Measurements from ENCODE around the gene GLT8D2. TPM values are rescaled to one million over a fixed set of nuclear protein-coding genes. Genes with fewer than 3 reads are reported as not detected.
A peak's percentile ranks its signal among the peaks of the same experiment; 100 is the strongest.
"Not testable (repeated sequence)": the region's sequence is repeated elsewhere in the genome, so short reads cannot be mapped to it uniquely, and the experiment has no call there.

GLT8D2 gene
- total RNA-seq, 5 donors from 2014 or later (not counting 1 experiment from before 2014, with no cell fraction given), result 0.29 TPM; not detected in 4

DNA sequence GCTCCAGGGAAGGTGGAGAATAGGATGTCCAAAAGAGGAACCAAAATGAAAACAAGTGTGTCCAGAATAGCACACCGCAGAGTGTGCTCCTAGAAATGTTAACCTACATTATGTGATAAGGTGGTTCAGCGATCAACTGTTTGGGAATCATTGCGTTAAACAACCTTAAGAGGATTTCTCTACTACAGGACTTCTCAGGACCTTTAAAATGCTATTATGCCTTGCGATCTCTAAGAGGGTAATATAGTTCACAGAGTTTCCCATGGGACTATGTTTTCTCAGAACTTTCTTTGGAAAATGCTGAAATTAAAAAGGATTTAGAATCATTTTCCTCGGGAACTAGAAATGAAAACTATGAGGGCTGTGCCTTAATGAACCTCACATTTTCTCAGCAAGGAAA lies 1.8 kb downstream of the GLT8D2 start:
- Mint-ChIP-seq H3K4me3 (no peak overlapping the region), H3K4me1 (peaks cover 7 to 11% (median 7%) of the 10 kb centered on the region in 3 donors), H3K9me3 (no peaks in the 10 kb centered on the region), H3K27ac (no peak overlapping the region), H3K36me3 (no peaks in the 10 kb centered on the region), H3K27me3 (peaks cover 24 to 41% of the 10 kb centered on the region in 2 donors)
- no peak overlapping the region for H3K27ac ChIP-seq (ENCODE audit: low read length)
- H3K9me3 ChIP-seq, result no peaks in the 10 kb centered on the region
- no peaks in the 10 kb centered on the region for H3K36me3 ChIP-seq (ENCODE audit: control insufficient read depth in 2 of 2, extremely low read depth in 1 of 2, insufficient read depth in 1 of 2, low read length in 1 of 2)
- DNase-seq, result no peak
- peaks cover 4 to 23% of the 10 kb centered on the region in 2 experiments for H3K27me3 ChIP-seq (replicated peaks in 1 of 2; ENCODE audit: control insufficient read depth in 2 of 2, extremely low read depth in 1 of 2, insufficient read depth in 2 of 2, low read length in 1 of 2)
- H3K4me1 ChIP-seq (ENCODE audit: control insufficient read depth in 1 of 2, extremely low read depth in 1 of 2, insufficient read depth in 2 of 2, low read length in 2 of 2), result peaks cover 2 to 6% of the 10 kb centered on the region in 2 experiments
- no peak for ATAC-seq (replicated peaks in 1 of 4)
- ChIA-PET CTCF (no interaction called here), POLR2A (interaction anchor here in 1 of 2 donors (0.6 kb wide), 1 partner anchor 112 kb away, joined by 9 read pairs; no protein-coding TSS in a partner anchor)
- WGBS (ENCODE audit: insufficient coverage), result 84% methylated on average over 3 of the region's 5 CpGs
- no peak overlapping the region for H3K4me3 ChIP-seq (ENCODE audit: control insufficient read depth in 1 of 2, extremely low read depth in 1 of 2, low read length in 1 of 2)

DNA sequence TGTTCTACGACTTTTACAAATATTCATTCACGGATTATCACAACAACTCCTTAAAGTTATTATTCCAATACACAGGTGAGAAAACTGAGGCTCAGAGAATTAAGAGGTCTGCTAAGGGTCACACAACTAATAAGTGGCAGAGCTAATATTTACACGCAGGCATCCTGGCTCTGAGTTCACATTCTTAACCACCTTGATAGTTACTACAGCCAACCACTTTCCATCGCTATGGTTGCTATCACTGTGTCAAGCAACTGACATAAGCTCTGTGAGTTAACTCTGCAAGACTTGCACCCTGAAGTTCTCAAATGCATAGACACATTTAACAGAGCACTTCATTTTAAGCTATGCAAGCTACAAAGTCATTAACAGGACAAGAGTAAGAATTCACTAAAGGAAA lies 3.7 kb downstream of the GLT8D2 start:
- ChIA-PET POLR2A (no interaction called here), CTCF (no interaction called here)
- Histone ChIP-seq H3K9me3 (no peaks in the 10 kb centered on the region), H3K27me3 (replicated peaks in 1 of 2; ENCODE audit: control insufficient read depth in 2 of 2, extremely low read depth in 1 of 2, insufficient read depth in 2 of 2, low read length in 1 of 2) (peaks cover 4 to 22% of the 10 kb centered on the region in 2 experiments), H3K36me3 (ENCODE audit: control insufficient read depth in 2 of 2, extremely low read depth in 1 of 2, insufficient read depth in 1 of 2, low read length in 1 of 2) (no peaks in the 10 kb centered on the region), H3K4me3 (ENCODE audit: control insufficient read depth in 1 of 2, extremely low read depth in 1 of 2, low read length in 1 of 2) (no peak overlapping the region), H3K27ac (ENCODE audit: low read length) (no peak overlapping the region), H3K4me1 (ENCODE audit: control insufficient read depth in 1 of 2, extremely low read depth in 1 of 2, insufficient read depth in 2 of 2, low read length in 2 of 2) (peaks cover 2 to 6% of the 10 kb centered on the region in 2 experiments)
- H3K36me3 Mint-ChIP-seq, result no peaks in the 10 kb centered on the region
- WGBS (ENCODE audit: insufficient coverage), result 94% methylated on average over 3 of the region's 4 CpGs
- peaks cover 7 to 11% (median 7%) of the 10 kb centered on the region in 3 donors for H3K4me1 Mint-ChIP-seq
- H3K27ac Mint-ChIP-seq, result no peak overlapping the region
- H3K4me3 Mint-ChIP-seq, result no peak overlapping the region
- DNase-seq (no peak), ATAC-seq (replicated peaks in 1 of 4) (no peak)
- H3K27me3 Mint-ChIP-seq, result peaks cover 13 to 28% of the 10 kb centered on the region in 2 donors
- H3K9me3 Mint-ChIP-seq, result no peaks in the 10 kb centered on the region

DNA sequence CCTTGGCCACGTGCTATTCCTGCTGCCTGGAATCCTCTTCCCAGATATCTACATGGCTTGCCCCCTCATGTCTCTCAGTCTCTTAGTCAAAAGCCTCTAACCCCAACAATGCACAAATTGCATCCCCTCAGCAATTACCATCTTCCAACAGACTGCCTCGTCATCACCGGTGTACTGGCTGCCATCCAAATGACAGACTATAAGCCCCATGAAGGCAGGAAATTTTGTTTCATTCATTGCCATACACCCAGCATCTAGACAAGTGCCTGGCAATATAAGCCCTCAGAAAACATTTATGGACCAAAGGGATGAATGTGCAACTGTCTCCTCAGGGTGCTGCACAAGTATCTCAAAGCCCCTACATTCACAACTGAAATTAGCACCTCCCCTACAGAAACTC lies 5.8 kb downstream of the GLT8D2 start:
- no peaks in the 10 kb centered on the region for H3K9me3 ChIP-seq
- H3K4me1 ChIP-seq (ENCODE audit: control insufficient read depth in 1 of 2, extremely low read depth in 1 of 2, insufficient read depth in 2 of 2, low read length in 2 of 2), result no peaks in the 10 kb centered on the region
- H3K27ac ChIP-seq (ENCODE audit: low read length), result no peak overlapping the region
- peaks cover 0 to 3% (median 0%) of the 10 kb centered on the region in 3 donors for H3K4me1 Mint-ChIP-seq
- no peaks in the 10 kb centered on the region for H3K9me3 Mint-ChIP-seq
- H3K36me3 Mint-ChIP-seq, result no peaks in the 10 kb centered on the region
- H3K27ac Mint-ChIP-seq, result no peak overlapping the region
- ChIA-PET POLR2A (no interaction called here), CTCF (no interaction called here)
- H3K27me3 ChIP-seq (replicated peaks in 1 of 2; ENCODE audit: control insufficient read depth in 2 of 2, extremely low read depth in 1 of 2, insufficient read depth in 2 of 2, low read length in 1 of 2), result peaks cover 0 to 7% of the 10 kb centered on the region in 2 experiments
- H3K4me3 Mint-ChIP-seq, result no peak overlapping the region
- DNase-seq, result no peak
- 94% methylated on average over 3 of the region's 3 CpGs for WGBS (ENCODE audit: insufficient coverage)
- ATAC-seq (replicated peaks in 1 of 4), result no peak
- H3K36me3 ChIP-seq (ENCODE audit: control insufficient read depth in 2 of 2, extremely low read depth in 1 of 2, insufficient read depth in 1 of 2, low read length in 1 of 2), result no peaks in the 10 kb centered on the region
- H3K4me3 ChIP-seq (ENCODE audit: control insufficient read depth in 1 of 2, extremely low read depth in 1 of 2, low read length in 1 of 2), result no peak overlapping the region
- peaks cover 3 to 9% of the 10 kb centered on the region in 2 donors for H3K27me3 Mint-ChIP-seq

GRCh38 chr12:104042580-104042979 lies 7.4 kb downstream of the GLT8D2 start:
- no peak overlapping the region for H3K27ac ChIP-seq (ENCODE audit: low read length)
- peaks cover 0 to 3% (median 0%) of the 10 kb centered on the region in 3 donors for H3K4me1 Mint-ChIP-seq
- no peak for DNase-seq
- H3K9me3 Mint-ChIP-seq, result no peaks in the 10 kb centered on the region
- no peaks in the 10 kb centered on the region for H3K36me3 ChIP-seq (ENCODE audit: control insufficient read depth in 2 of 2, extremely low read depth in 1 of 2, insufficient read depth in 1 of 2, low read length in 1 of 2)
- no peaks in the 10 kb centered on the region for H3K4me1 ChIP-seq (ENCODE audit: control insufficient read depth in 1 of 2, extremely low read depth in 1 of 2, insufficient read depth in 2 of 2, low read length in 2 of 2)
- no peaks in the 10 kb centered on the region for H3K36me3 Mint-ChIP-seq
- no peak overlapping the region for H3K4me3 Mint-ChIP-seq
- peaks cover 0 to 7% of the 10 kb centered on the region in 2 experiments for H3K27me3 ChIP-seq (replicated peaks in 1 of 2; ENCODE audit: control insufficient read depth in 2 of 2, extremely low read depth in 1 of 2, insufficient read depth in 2 of 2, low read length in 1 of 2)
- no peak overlapping the region for H3K4me3 ChIP-seq (ENCODE audit: control insufficient read depth in 1 of 2, extremely low read depth in 1 of 2, low read length in 1 of 2)
- H3K27me3 Mint-ChIP-seq, result no peaks in the 10 kb centered on the region
- 71% methylated on average over 1 of the region's 1 CpG for WGBS (ENCODE audit: insufficient coverage)
- ChIA-PET CTCF (no interaction called here), POLR2A (interaction anchor here in 1 of 2 donors (0.6 kb wide), 1 partner anchor 620 kb away, joined by 3 read pairs; no protein-coding TSS in a partner anchor)
- no peaks in the 10 kb centered on the region for H3K9me3 ChIP-seq
- H3K27ac Mint-ChIP-seq, result no peak overlapping the region
- no peak for ATAC-seq (replicated peaks in 1 of 4)

DNA sequence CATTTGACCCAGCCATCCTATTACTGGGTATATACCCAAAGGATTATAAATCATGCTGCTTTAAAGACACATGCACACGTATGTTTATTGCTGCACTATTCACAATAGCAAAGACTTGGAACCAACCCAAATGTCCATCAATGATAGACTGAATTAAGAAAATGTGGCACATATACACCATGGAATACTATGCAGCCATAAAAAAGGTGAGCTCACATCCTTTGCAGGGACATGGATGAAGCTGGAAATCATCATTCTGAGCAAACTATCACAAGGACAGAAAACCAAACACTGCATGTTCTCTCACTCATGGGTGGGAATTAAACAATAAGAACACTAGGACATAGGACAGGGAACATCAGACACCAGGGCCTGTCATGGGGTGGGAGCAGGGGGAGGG lies 10.2 kb downstream of the GLT8D2 start:
- H3K4me3 ChIP-seq (ENCODE audit: control insufficient read depth in 1 of 2, extremely low read depth in 1 of 2, low read length in 1 of 2); H3K9me3 Mint-ChIP-seq; H3K9me3 ChIP-seq; H3K27me3 ChIP-seq (replicated peaks in 1 of 2; ENCODE audit: control insufficient read depth in 2 of 2, extremely low read depth in 1 of 2, insufficient read depth in 2 of 2, low read length in 1 of 2); DNase-seq; POLR2A ChIA-PET; H3K4me3 Mint-ChIP-seq; H3K27ac ChIP-seq (ENCODE audit: low read length); H3K27me3 Mint-ChIP-seq; H3K4me1 ChIP-seq (ENCODE audit: control insufficient read depth in 1 of 2, extremely low read depth in 1 of 2, insufficient read depth in 2 of 2, low read length in 2 of 2); H3K36me3 ChIP-seq (ENCODE audit: control insufficient read depth in 2 of 2, extremely low read depth in 1 of 2, insufficient read depth in 1 of 2, low read length in 1 of 2); H3K4me1 Mint-ChIP-seq; CTCF ChIA-PET; H3K27ac Mint-ChIP-seq; H3K36me3 Mint-ChIP-seq; ATAC-seq (replicated peaks in 1 of 4): not testable (repeated sequence)
- no CpG with 5 or more reads among the region's 1 CpG for WGBS (ENCODE audit: insufficient coverage)

- H3K4me3 Mint-ChIP-seq; POLR2A ChIA-PET; DNase-seq; H3K36me3 Mint-ChIP-seq; H3K9me3 Mint-ChIP-seq; H3K9me3 ChIP-seq; H3K4me1 Mint-ChIP-seq; H3K4me1 ChIP-seq (ENCODE audit: control insufficient read depth in 1 of 2, extremely low read depth in 1 of 2, insufficient read depth in 2 of 2, low read length in 2 of 2); H3K4me3 ChIP-seq (ENCODE audit: control insufficient read depth in 1 of 2, extremely low read depth in 1 of 2, low read length in 1 of 2); H3K36me3 ChIP-seq (ENCODE audit: control insufficient read depth in 2 of 2, extremely low read depth in 1 of 2, insufficient read depth in 1 of 2, low read length in 1 of 2); H3K27ac ChIP-seq (ENCODE audit: low read length); H3K27ac Mint-ChIP-seq; H3K27me3 ChIP-seq (replicated peaks in 1 of 2; ENCODE audit: control insufficient read depth in 2 of 2, extremely low read depth in 1 of 2, insufficient read depth in 2 of 2, low read length in 1 of 2); ATAC-seq (replicated peaks in 1 of 4): not testable (repeated sequence)
- CTCF ChIA-PET, result interaction anchor here in 1 of 2 donors (0.6 kb wide), 1 partner anchor 71 kb away, joined by 3 read pairs; the partner anchor contains the start of gene TDG
- WGBS (ENCODE audit: insufficient coverage), result no CpG with 5 or more reads among the region's 2 CpGs
- H3K27me3 Mint-ChIP-seq, result peaks cover 12 to 15% of the 10 kb centered on the region in 2 donors
These were observed 13.8 kb downstream of the GLT8D2 start for GRCh38 chr12:104036143-104036542.

DNA sequence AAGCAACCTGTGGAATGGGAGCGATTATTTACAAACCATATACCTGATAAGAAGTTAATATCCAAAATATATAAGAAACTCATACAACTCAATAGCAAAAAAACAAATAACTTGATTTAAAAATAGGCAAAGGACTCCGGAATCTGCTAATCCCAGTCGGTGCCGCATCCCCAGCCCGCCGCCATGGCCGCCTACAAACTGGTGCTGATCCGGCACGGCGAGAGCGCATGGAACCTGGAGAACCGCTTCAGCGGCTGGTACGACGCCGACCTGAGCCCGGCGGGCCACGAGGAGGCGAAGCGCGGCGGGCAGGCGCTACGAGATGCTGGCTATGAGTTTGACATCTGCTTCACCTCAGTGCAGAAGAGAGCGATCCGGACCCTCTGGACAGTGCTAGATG lies 19.4 kb downstream of the GLT8D2 start:
- H3K36me3 Mint-ChIP-seq; DNase-seq; H3K9me3 Mint-ChIP-seq; H3K4me3 ChIP-seq (ENCODE audit: control insufficient read depth in 1 of 2, extremely low read depth in 1 of 2, low read length in 1 of 2); H3K4me1 ChIP-seq (ENCODE audit: control insufficient read depth in 1 of 2, extremely low read depth in 1 of 2, insufficient read depth in 2 of 2, low read length in 2 of 2); H3K27ac ChIP-seq (ENCODE audit: low read length); CTCF ChIA-PET; H3K27ac Mint-ChIP-seq; H3K4me1 Mint-ChIP-seq; H3K9me3 ChIP-seq; H3K27me3 ChIP-seq (replicated peaks in 1 of 2; ENCODE audit: control insufficient read depth in 2 of 2, extremely low read depth in 1 of 2, insufficient read depth in 2 of 2, low read length in 1 of 2); POLR2A ChIA-PET; H3K36me3 ChIP-seq (ENCODE audit: control insufficient read depth in 2 of 2, extremely low read depth in 1 of 2, insufficient read depth in 1 of 2, low read length in 1 of 2); H3K4me3 Mint-ChIP-seq: not testable (repeated sequence)
- ATAC-seq (replicated peaks in 1 of 4), result peak in 3 of 4 experiments; percentile 36 to 64 (median 60)
- H3K27me3 Mint-ChIP-seq, result peaks cover 23 to 25% of the 10 kb centered on the region in 2 donors
- no CpG with 5 or more reads among the region's 27 CpGs for WGBS (ENCODE audit: insufficient coverage)
